BLaER1 (cell line): ENCODE measurements around the gene ERCC8.

Experiments used
- H3K27ac ChIP-seq: shearing (Covaris generic); formaldehyde crosslinking; 2 replicates; pipeline ENCODE4 v1.8.1; 2022
- H3K27me3 ChIP-seq: shearing (Covaris generic); formaldehyde crosslinking; 2 replicates; pipeline ENCODE4 v1.8.1; 2022
- H3K36me3 ChIP-seq: shearing (Covaris generic); formaldehyde crosslinking; 2 replicates; pipeline ENCODE4 v1.8.1; 2022
- H3K4me1 ChIP-seq: shearing (Covaris generic); formaldehyde crosslinking; 2 replicates; pipeline ENCODE4 v1.8.1; 2022
- H3K4me2 ChIP-seq: shearing (Covaris generic); formaldehyde crosslinking; 2 replicates; pipeline ENCODE4 v1.8.1; 2022
- H3K4me3 ChIP-seq: shearing (Covaris generic); formaldehyde crosslinking; 2 replicates; pipeline ENCODE4 v1.8.1; 2022
- H3K9ac ChIP-seq: shearing (Covaris generic); formaldehyde crosslinking; 2 replicates; pipeline ENCODE4 v1.8.1; 2022
- H3K9me3 ChIP-seq: shearing (Covaris generic); formaldehyde crosslinking; 2 replicates; pipeline ENCODE4 v1.8.1; 2022
- H4K20me1 ChIP-seq: shearing (Covaris generic); formaldehyde crosslinking; 2 replicates; pipeline ENCODE4 v1.8.1; 2022
- Cebpa-rat ChIP-seq: shearing (Covaris generic); IDR thresholded peaks from 2 replicates; pipeline ENCODE4 v1.8.1; 2022

The ERCC8 gene

DNA sequence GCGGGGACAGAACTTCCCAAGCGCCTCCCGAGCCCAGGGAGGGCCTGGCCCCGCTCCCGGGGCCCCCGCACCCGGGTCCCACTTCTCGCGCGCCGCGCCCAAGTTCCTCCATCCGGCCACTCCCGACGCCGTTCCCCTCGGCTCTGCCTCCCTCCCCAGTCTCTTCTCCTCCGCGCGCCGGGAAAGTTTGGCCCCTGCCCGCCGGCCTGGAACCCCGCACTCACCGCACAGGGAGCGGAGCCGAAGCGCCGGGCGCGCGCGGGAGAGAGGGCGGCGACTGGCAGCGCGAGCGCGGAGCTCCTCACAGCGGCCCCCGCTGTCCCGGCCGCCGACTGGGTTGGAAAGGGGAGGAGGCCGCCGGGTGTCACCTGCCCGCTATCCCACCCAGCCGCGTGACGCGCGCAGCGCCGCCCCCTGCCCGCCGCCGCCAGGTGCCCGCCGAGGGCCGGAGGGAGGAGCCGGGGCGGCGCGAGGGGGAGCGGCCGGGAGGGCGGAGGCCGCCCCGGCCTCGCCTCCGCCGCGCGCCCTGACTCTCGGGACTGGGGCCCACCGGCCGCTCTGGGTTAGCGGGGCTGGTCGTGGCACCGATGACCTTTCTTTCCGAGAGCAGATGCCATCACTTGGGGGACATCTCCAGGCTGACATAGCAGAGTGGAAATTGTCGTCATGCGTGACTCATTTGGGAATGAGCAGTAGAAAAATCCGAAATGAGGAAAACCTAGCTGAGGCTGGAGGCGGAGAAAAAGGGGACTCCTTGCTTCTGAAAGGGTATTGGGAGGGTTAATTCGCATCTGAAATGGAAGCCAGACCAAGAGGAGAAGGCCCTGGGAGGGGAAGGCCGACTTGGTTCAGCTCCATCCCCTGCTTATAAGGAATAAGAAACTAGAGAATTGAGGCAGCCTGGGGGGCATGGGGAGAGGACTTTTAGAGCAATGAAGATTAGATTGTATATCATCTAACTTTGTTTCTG lies 100.6 kb downstream of the ERCC8 start, which contains the start of gene ELOVL7:
TSS of gene ELOVL7 (minus strand) at position 334 of the 970 bp plus-strand sequence. CDS start 56,872 bp downstream, outside the sequence.
- Histone ChIP-seq H3K4me2 (peak within 1 kb of the TSS; percentile 98), H3K36me3 (no peaks in the 10 kb centered on the region), H3K4me1 (peaks cover 13% of the 10 kb centered on the region; the same call in 1 of the 2 replicates), H3K27ac (no peak within 1 kb of the TSS), H4K20me1 (peaks cover 13% of the 10 kb centered on the region; the same call in 1 of the 2 replicates), H3K4me3 (peak within 1 kb of the TSS; percentile 73), H3K9ac (peak within 1 kb of the TSS; percentile 64; the same call in 1 of the 2 replicates), H3K27me3 (peaks cover 34% of the 10 kb centered on the region), H3K9me3 (no peaks in the 10 kb centered on the region)
- TF ChIP-seq Cebpa-rat = no peak

DNA sequence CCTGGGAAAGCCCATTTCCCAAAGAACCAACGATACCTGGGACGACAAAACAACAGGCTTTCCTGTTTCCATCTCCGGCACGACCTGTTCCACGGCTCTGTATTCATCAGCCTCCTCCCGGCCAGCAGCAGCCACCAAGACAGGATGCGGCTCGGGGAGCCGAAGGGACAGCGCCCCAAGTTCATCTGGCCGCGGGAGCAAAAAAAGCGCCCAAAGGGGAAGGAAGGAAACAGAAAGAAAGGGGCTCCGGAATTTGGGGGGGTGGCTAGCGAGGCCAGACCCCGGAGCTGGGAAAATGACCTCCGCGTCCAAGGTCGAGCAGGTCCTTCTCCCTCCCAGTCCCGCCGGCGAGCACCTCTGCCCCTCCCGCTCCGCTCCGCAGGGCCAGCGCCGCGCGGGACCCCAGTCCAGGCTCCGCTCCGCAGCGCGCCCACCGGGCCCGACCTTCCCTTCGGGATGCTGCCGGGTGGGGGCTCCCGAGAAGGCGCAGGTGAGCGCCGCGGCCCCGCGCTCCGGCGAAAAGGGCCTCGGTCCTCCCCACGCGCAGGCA lies 101.4 kb downstream of the ERCC8 start:
- no peak for TF ChIP-seq Cebpa-rat
- Histone ChIP-seq H3K27ac (no peak overlapping the region), H3K36me3 (no peaks in the 10 kb centered on the region), H3K27me3 (peaks cover 34% of the 10 kb centered on the region), H3K4me1 (peaks cover 13% of the 10 kb centered on the region; the same call in 1 of the 2 replicates), H4K20me1 (peaks cover 13% of the 10 kb centered on the region; the same call in 1 of the 2 replicates), H3K9ac (peak overlapping the region; percentile 64; the same call in 1 of the 2 replicates), H3K9me3 (no peaks in the 10 kb centered on the region), H3K4me3 (peak overlapping the region; percentile 73), H3K4me2 (peak overlapping the region; percentile 98)

DNA sequence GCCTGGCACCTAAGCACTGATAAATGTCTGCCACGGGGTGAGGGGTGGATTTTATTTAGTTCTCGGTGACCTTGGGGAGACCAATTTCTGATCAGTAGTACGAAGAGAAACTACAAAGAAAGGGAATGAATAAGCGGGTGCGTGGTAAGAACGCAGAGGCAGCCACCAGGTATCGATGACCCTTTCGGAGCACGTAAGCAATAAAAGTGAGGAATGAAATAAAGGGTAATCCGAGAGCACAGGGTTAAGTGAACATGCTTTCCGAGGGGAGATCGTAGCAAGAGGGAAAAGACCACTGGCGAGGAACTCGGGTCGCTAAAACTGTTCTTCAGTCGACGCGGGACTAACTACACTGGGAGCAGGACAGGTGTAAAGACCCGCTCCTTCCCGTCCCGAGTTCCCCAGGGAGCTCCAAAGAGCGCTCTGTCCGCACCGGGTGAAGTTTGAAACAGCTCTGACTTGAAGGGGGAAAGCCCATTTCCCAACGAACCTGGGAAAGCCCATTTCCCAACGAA lies 101.9 kb downstream of the ERCC8 start:
- no peak overlapping the region for H3K27ac ChIP-seq
- H3K4me1 ChIP-seq = peaks cover 13% of the 10 kb centered on the region; the same call in 1 of the 2 replicates
- no peak overlapping the region for H3K9ac ChIP-seq
- H4K20me1 ChIP-seq = peaks cover 13% of the 10 kb centered on the region; the same call in 1 of the 2 replicates
- peak overlapping the region; percentile 73; the same call in 1 of the 2 replicates for H3K4me3 ChIP-seq
- peak overlapping the region; percentile 98 for H3K4me2 ChIP-seq
- no peak for TF ChIP-seq Cebpa-rat
- no peaks in the 10 kb centered on the region for H3K9me3 ChIP-seq
- H3K36me3 ChIP-seq = no peaks in the 10 kb centered on the region
- peaks cover 34% of the 10 kb centered on the region for H3K27me3 ChIP-seq

DNA sequence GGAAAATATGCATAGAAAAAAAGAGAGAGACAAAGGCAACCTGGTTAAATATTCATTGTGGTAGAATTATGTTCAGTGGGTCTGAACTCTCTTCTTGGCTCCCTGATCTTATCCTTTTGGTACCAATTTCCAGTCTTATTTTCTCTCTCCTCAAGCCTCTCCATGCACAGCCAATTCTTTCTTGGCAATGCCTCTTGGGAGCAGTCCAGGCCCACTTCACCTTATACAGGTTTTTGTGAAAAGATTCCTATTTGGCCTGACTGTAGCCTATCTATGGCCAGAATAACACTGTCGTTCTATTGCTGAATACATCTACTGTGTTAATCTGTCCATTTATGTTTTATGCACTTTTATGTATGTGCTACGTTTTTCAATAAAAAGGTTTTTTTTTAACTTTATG lies 103.5 kb downstream of the ERCC8 start:
- TF ChIP-seq Cebpa-rat = no peak
- Histone ChIP-seq H3K9me3 (no peaks in the 10 kb centered on the region), H3K27me3 (peaks cover 34% of the 10 kb centered on the region), H3K4me1 (peaks cover 13% of the 10 kb centered on the region; the same call in 1 of the 2 replicates), H3K9ac (no peak overlapping the region), H3K4me3 (no peak overlapping the region), H3K36me3 (no peaks in the 10 kb centered on the region), H4K20me1 (peaks cover 13% of the 10 kb centered on the region; the same call in 1 of the 2 replicates), H3K4me2 (no peak overlapping the region), H3K27ac (no peak overlapping the region)

DNA sequence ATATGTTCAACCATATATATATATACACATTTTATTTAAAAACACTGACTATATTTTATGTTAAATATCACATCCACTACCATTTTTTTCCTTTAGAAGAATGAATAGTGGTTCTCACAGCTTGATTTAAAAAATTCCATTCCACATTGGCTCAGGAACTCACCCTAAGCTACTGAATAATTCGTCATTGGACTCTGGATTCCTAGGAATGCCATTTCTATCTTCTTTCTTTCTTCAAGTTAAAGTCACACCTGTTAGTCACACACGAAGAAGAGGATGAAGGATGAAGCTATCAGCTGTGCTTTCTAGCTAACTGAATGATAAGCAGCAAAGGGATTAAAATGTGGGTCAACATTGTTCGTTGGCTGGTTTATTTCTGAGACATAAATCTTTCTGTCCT lies 108.7 kb downstream of the ERCC8 start:
- Histone ChIP-seq H3K36me3 (no peaks in the 10 kb centered on the region), H3K4me3 (no peak overlapping the region), H3K4me1 (no peaks in the 10 kb centered on the region), H3K9me3 (no peaks in the 10 kb centered on the region), H3K4me2 (no peak overlapping the region), H3K27me3 (no peaks in the 10 kb centered on the region), H3K27ac (no peak overlapping the region), H3K9ac (no peak overlapping the region), H4K20me1 (no peaks in the 10 kb centered on the region)
- no peak for TF ChIP-seq Cebpa-rat

DNA sequence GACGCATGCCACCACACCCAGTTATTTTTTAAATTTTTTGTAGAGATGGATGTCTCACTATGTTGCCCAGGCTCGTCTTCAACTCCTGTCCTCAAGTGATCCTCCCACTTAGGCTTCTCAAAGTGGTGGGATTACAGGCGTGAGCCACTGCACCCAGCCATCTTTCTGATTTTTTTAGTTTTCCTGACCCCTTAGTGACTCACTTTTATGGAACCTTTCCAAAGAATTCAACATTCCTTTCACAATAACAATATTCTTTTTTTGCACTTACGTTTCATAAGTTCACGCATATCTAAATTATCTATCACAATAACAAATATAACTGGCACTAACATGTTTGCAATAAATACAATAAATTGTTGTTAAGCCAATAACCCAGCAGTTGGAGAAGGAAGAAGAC lies 109.3 kb downstream of the ERCC8 start:
- no peak overlapping the region for H3K27ac ChIP-seq
- H4K20me1 ChIP-seq = no peaks in the 10 kb centered on the region
- no peaks in the 10 kb centered on the region for H3K9me3 ChIP-seq
- no peaks in the 10 kb centered on the region for H3K27me3 ChIP-seq
- no peaks in the 10 kb centered on the region for H3K4me1 ChIP-seq
- no peak overlapping the region for H3K4me3 ChIP-seq
- no peaks in the 10 kb centered on the region for H3K36me3 ChIP-seq
- TF ChIP-seq Cebpa-rat = no peak
- H3K9ac ChIP-seq = no peak overlapping the region
- H3K4me2 ChIP-seq = no peak overlapping the region

DNA sequence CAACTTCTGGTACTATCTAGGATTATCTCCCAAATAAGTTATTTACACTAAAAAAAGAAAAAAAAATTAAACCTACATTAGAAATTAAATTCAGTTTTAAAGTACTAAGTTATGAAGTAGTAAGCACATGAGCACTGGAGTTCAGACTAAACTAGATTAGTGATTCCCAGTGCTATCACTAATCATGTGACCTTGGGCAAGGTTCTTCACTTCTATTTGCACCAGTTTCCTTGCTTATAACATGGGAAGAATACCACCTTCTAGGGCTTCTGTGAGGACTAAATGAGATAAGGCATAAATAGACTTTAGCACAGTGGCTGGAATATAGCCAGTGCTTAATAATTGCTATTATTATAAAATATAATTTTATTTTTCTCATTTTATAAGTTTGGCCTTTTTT lies 111.3 kb downstream of the ERCC8 start:
- H3K4me1 ChIP-seq = no peaks in the 10 kb centered on the region
- H3K27me3 ChIP-seq = no peaks in the 10 kb centered on the region
- TF ChIP-seq Cebpa-rat = no peak

DNA sequence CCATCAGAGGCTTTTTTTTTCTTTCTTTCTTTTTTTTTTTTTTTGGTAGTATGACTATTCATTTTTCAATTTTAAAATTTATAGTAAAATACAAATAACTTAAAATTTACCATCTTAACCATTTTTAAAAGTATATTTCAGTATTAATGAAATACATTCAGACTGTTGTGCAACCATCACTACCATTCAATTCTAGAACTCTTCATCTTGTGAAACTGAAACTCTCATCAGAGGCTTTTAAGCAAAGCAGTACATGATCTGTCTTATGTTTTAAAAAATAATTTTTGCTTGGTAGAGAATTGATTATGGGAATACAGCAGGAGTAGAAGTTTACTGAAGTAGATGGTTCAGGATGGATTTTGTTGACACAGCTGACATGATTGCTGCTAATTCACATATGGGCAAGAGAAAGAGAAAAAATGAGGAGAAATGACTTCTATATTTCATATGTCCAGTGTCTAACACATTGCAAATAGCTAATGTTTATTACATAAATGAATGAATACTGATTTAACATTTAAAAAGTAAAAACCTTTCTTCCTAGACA lies 114.2 kb downstream of the ERCC8 start:
- TF ChIP-seq Cebpa-rat = no peak
- no peak overlapping the region for H3K4me2 ChIP-seq
- no peaks in the 10 kb centered on the region for H3K9me3 ChIP-seq
- H3K9ac ChIP-seq = no peak overlapping the region
- no peak overlapping the region for H3K4me3 ChIP-seq
- no peaks in the 10 kb centered on the region for H3K4me1 ChIP-seq
- H4K20me1 ChIP-seq = no peaks in the 10 kb centered on the region
- no peaks in the 10 kb centered on the region for H3K27me3 ChIP-seq
- H3K36me3 ChIP-seq = no peaks in the 10 kb centered on the region
- no peak overlapping the region for H3K27ac ChIP-seq

More for the DNA sequence above, 111.3 kb downstream of the ERCC8 start:
- Histone ChIP-seq H4K20me1 (no peaks in the 10 kb centered on the region), H3K4me2 (no peak overlapping the region), H3K36me3 (no peaks in the 10 kb centered on the region), H3K9ac (no peak overlapping the region), H3K4me3 (no peak overlapping the region), H3K27ac (no peak overlapping the region), H3K9me3 (no peaks in the 10 kb centered on the region)

DNA sequence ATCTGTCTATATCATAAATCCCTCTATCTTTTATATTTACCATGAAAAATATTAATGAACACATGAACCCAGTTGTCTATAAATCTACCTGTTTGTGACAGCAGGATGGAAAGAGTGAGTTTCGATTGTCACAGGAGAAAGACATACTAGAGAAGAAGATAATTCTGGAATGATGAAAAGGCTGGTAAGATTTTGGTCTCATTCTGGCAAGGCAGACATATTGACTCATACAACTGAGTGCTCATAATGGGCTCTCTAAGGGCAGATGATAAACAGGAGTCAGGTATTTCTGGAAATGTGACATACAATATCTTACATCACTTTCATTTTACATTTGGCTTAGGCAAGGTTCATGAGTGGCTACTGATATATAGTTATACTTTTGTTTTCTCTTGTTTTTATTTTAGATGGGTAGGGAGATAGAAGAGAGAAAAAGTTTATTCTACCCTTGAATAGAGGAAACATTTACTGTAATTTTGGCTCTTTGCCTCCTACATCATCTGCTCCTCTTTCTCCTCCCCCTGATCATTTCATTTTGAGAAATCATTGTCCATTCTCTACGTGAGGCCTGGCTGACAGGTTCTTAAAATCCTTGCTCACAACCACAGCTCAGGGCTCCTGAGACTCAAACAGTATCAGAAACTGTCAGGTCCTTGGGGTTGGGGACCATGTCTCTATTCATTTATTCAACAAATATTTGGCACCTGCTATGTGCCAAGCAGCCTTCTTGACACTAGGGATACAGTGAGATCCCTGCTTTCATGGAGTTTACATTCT lies 115.2 kb downstream of the ERCC8 start:
- no peak overlapping the region for H3K4me2 ChIP-seq
- H3K27ac ChIP-seq = no peak overlapping the region
- no peak overlapping the region for H3K4me3 ChIP-seq
- H3K9ac ChIP-seq = no peak overlapping the region
- H3K27me3 ChIP-seq = no peaks in the 10 kb centered on the region
- H3K4me1 ChIP-seq = no peaks in the 10 kb centered on the region
- no peaks in the 10 kb centered on the region for H3K9me3 ChIP-seq
- no peak for TF ChIP-seq Cebpa-rat
- no peaks in the 10 kb centered on the region for H3K36me3 ChIP-seq
- no peaks in the 10 kb centered on the region for H4K20me1 ChIP-seq
